VCaP (cell line): Measurements from ENCODE around the gene UBASH3B.

ENCODE experiments used
- H3K27ac ChIP-seq: fragments of 450-650 bp; 2 replicates; pipeline ENCODE4 v1.5.1; 2017
- CTCF ChIP-seq: fragments of 450-650 bp; conservative IDR thresholded peaks from 2 replicates; pipeline ENCODE4 v1.5.1; 2017; ENCODE audit warnings: mild to moderate bottlenecking, moderate library complexity

The UBASH3B gene

DNA sequence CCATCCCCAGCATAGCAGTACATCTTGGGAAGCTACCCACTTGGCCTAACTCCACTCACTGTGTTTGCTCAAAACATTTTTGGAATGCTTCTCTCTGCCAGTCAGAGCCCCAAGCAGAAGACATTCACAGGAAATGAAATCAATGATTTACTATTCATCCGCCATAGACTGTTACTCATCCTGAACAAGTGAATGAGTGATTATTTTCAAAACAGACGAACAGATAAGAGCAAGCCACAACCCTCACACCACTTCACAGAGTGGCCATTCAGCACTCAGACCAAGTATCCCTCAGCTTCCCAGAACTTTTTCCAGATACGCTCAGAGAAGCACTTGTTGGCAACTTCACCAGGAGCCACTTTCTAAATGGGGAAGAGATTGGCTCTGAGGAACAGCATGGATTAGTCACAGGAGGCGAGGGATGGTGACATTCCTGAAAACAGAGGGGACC, 13.0 kb upstream of the UBASH3B start:
- no peak for TF ChIP-seq CTCF
- H3K27ac ChIP-seq = no peak overlapping the region

DNA sequence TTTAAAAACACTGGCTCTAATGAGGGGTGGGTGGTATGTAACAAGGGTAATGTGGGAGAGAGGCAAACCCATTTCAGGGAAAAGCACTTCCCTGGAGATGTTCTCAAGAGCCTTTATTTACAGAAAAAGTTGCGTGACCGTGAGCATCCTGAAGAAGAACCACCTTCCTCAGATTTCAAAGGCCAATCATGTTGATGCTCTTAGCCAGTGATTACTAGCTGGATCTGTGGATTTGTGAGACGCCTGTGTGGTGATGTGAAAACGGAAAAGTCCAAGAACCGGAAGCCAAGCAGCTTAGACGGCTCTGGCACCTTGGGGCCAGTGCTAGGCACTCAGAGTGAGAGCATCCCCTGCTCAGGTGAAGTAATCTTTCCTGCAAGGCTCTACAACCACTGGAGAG, 12.6 kb upstream of the UBASH3B start:
- no peak overlapping the region for H3K27ac ChIP-seq
- no peak for TF ChIP-seq CTCF

GRCh38 chr11:122645847-122646246, 9.7 kb upstream of the UBASH3B start:
- H3K27ac ChIP-seq = no peak overlapping the region
- no peak for TF ChIP-seq CTCF

- no peak overlapping the region for H3K27ac ChIP-seq
- no peak for TF ChIP-seq CTCF
These were observed 8.8 kb upstream of the UBASH3B start for GRCh38 chr11:122646549-122647340.

GRCh38 chr11:122647736-122648275, 7.7 kb upstream of the UBASH3B start:
- no peak overlapping the region for H3K27ac ChIP-seq

DNA sequence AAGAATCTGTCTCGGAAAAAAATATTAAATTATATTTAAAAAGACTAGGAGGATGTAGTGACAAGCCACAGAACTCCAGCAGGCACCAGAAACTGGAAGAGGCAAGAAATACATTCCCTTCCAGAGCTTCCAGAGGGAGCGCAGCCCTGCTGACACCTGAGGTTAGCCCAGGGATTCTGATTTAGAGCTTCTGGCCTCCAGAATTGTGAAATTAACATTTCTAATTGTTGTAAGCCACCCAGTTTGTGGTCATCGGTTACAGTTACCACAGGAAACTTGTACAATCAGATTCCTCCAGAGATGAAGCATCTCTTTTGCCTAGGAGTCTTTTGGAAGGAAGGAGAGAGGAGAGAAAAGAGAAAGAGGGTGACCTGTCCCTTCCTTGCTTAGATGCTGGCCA, 6.4 kb upstream of the UBASH3B start:
- no peak for TF ChIP-seq CTCF
- no peak overlapping the region for H3K27ac ChIP-seq

More at GRCh38 chr11:122647736-122648275, 7.7 kb upstream of the UBASH3B start:
- no peak for TF ChIP-seq CTCF

- H3K27ac ChIP-seq = no peak overlapping the region
- TF ChIP-seq CTCF = no peak
These were observed 4.9 kb upstream of the UBASH3B start for GRCh38 chr11:122650619-122651018.
